Measurements from ENCODE around the gene SCG3.

GRCh38 chr15:51757450-51757849 lies 76.1 kb downstream of the SCG3 start:
- TF ChIP-seq, protein P1, sequence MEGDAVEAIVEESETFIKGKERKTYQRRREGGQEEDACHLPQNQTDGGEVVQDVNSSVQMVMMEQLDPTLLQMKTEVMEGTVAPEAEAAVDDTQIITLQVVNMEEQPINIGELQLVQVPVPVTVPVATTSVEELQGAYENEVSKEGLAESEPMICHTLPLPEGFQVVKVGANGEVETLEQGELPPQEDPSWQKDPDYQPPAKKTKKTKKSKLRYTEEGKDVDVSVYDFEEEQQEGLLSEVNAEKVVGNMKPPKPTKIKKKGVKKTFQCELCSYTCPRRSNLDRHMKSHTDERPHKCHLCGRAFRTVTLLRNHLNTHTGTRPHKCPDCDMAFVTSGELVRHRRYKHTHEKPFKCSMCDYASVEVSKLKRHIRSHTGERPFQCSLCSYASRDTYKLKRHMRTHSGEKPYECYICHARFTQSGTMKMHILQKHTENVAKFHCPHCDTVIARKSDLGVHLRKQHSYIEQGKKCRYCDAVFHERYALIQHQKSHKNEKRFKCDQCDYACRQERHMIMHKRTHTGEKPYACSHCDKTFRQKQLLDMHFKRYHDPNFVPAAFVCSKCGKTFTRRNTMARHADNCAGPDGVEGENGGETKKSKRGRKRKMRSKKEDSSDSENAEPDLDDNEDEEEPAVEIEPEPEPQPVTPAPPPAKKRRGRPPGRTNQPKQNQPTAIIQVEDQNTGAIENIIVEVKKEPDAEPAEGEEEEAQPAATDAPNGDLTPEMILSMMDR (IDR thresholded peaks at IDR 0.05) = no peak
- TF ChIP-seq EP300 (IDR thresholded peaks at IDR 0.05) = no peak
- no peak for TF ChIP-seq POLR2A (IDR thresholded peaks at IDR 0.05)
